Measurements from ENCODE around the gene TSPAN6.

Gene TSPAN6

DNA sequence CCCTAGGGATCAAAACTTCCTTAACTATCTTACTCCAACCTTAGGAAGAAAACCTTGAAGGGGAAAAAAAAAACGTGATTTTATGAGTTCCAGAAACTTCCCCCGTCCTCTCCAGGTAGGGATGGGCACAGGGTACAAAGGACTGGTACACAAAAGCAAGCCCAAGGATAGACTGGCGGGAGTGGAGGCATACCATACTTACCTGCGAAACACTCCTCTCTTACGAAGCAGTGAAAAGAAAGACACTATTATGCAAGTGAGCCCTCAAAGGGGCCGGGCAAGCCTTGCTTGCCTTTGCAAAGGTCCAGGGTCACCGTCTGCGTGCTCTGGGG is 651 bp downstream of the TSPAN6 start:
- H3K27ac Mint-ChIP-seq: no peak overlapping the region
- H3K4me3 Mint-ChIP-seq: no peak overlapping the region
- H3K36me3 Mint-ChIP-seq (ENCODE audit: low read depth): no peaks in the 10 kb centered on the region
- H3K4me1 Mint-ChIP-seq (ENCODE audit: low read depth): peaks cover 2% of the 10 kb centered on the region
- no peak for DNase-seq (ENCODE audit: low spot score)
- peaks cover 30% of the 10 kb centered on the region for H3K27me3 Mint-ChIP-seq (ENCODE audit: low read depth)
- no peaks in the 10 kb centered on the region for H3K9me3 Mint-ChIP-seq

DNA sequence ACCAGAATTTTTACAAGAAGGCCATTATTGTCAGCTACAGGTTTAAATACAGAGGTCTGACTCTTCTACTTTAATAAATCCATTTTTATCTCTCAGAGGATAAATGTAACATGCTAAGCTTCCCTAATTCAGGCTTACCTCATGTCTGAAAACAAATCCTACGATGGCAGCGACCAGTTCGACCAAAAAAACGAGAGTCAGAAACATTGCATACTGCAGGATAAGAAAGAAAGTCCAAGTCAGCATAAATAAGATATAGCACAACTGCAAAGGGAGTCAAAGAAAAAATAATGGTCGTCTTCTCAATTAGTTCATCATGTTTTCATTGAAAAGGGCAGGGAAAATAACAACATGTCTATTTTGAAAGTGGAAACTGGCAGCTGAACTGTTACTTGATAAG is 1.6 kb downstream of the TSPAN6 start:
- H3K4me3 Mint-ChIP-seq: no peak overlapping the region
- peaks cover 32% of the 10 kb centered on the region for H3K27me3 Mint-ChIP-seq (ENCODE audit: low read depth)
- H3K4me1 Mint-ChIP-seq (ENCODE audit: low read depth): peaks cover 2% of the 10 kb centered on the region
- H3K9me3 Mint-ChIP-seq: no peaks in the 10 kb centered on the region
- no peaks in the 10 kb centered on the region for H3K36me3 Mint-ChIP-seq (ENCODE audit: low read depth)
- H3K27ac Mint-ChIP-seq: no peak overlapping the region
- no peak for DNase-seq (ENCODE audit: low spot score)

DNA sequence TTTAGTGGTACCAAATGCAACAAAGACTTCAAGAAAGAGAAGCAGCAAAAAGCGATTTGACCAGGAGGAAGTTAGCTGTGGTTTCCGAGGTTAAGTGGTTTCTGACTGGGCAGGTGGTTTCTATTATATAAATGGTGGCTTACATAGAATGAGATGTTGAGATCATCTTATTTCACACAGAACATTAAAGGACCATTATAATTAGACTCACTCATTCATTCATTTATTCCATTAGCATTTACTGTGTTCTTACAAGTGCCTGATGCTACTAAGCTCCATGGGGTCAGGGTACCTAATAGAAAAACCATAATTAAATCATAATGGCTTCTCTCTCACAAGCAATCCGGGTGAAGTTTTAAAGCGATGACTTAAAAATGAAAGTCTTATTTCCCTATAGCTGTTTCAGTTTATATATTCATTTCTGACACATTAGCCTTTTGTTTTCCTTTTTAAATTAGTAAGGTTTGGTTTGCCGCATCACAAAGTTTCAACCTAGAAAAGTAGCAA is 10.6 kb downstream of the TSPAN6 start:
- Mint-ChIP-seq H3K4me3 (no peak overlapping the region), H3K27me3 (ENCODE audit: low read depth) (peaks cover 10% of the 10 kb centered on the region), H3K9me3 (no peaks in the 10 kb centered on the region), H3K4me1 (ENCODE audit: low read depth) (peaks cover 8% of the 10 kb centered on the region), H3K36me3 (ENCODE audit: low read depth) (no peaks in the 10 kb centered on the region), H3K27ac (no peak overlapping the region)
- DNase-seq (ENCODE audit: low spot score): peak; percentile 4

DNA sequence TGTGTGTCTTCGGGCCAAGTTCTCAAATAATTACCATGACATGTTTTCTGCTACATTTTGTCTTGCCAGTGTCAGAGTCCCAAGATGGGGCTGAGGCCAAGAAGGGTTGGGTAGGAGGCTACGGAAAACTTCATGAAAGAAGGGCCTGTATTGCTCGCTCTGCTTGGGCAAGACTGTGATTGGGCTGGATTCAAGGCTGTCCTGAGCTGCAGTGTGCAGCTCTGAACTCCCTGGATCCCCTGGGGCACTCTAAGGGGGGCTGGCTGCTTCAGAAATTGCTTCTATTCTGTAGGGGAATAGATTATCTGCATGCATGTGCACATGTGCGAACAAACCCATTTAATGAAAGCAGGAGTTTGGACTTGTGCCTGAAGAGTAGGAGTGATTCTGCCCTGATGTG is 13.6 kb downstream of the TSPAN6 start:
- Mint-ChIP-seq H3K9me3 (no peaks in the 10 kb centered on the region), H3K27me3 (ENCODE audit: low read depth) (peaks cover 9% of the 10 kb centered on the region), H3K36me3 (ENCODE audit: low read depth) (no peaks in the 10 kb centered on the region), H3K27ac (no peak overlapping the region), H3K4me3 (no peak overlapping the region), H3K4me1 (ENCODE audit: low read depth) (peaks cover 8% of the 10 kb centered on the region)
- DNase-seq (ENCODE audit: low spot score): no peak

DNA sequence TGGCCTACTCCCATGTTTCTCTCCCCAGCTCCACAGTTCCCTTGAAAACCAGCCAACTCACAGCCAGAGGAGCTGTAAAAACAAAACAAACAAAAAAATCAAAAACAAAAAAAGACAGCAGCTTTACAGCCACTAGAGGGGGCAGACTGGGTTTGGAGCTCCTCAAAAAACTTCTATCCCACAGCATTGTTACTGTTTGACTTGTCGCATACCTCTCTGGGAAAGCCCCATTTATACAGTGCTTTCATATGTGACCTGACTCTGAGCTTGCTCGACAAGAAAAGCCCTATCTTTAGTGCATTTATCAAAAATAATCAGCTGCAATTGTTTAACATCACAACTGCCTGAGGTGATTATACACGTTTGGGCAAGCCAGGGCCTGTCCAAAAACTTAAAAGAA is 21.6 kb downstream of the TSPAN6 start:
- Mint-ChIP-seq H3K27me3 (ENCODE audit: low read depth) (peaks cover 13% of the 10 kb centered on the region), H3K4me3 (no peak overlapping the region), H3K9me3 (no peaks in the 10 kb centered on the region), H3K27ac (no peak overlapping the region), H3K36me3 (ENCODE audit: low read depth) (no peaks in the 10 kb centered on the region), H3K4me1 (ENCODE audit: low read depth) (no peaks in the 10 kb centered on the region)
- DNase-seq (ENCODE audit: low spot score): peak; percentile 3

DNA sequence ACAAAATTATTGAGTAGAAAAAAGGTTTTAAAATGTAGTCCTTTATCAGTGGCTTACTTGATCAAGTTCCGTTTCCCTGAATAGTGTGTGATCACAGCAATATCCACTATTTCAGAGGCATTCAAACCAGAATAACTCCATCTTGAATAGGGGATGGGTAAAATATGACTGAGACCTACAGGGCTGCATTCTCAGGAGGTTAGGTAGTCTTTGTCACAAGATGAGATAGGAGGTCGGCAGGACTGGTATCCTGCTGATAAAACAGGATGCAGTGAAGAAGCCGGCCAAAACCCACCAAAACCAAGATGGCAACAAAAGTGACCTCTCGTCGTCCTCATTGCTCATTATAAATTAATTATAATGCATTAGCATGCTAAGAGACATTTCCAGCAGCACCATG is 24.7 kb downstream of the TSPAN6 start:
- Mint-ChIP-seq H3K27ac (no peak overlapping the region), H3K27me3 (ENCODE audit: low read depth) (peaks cover 7% of the 10 kb centered on the region), H3K4me1 (ENCODE audit: low read depth) (peaks cover under 1% of the 10 kb centered on the region), H3K36me3 (ENCODE audit: low read depth) (no peaks in the 10 kb centered on the region), H3K4me3 (no peak overlapping the region), H3K9me3 (no peaks in the 10 kb centered on the region)
- DNase-seq (ENCODE audit: low spot score): no peak

DNA sequence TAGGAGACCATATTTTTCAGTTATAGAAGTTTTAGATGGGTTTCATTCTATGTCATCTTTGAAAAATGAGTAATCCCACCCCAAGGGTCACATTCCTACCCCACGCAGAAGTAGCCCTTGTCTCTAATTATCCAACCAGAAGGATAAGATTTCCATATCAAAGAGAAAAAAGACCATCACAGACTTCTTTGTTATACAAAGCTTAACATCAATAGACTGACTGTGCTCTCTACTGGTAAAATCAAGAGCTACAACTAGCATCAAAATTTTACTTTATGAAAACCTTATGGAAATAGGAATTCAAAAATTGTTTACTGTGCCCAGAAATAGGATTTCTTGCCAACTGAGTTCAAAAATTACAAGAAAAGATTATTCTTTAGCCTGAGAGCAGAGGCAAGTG is 27.0 kb downstream of the TSPAN6 start:
- Mint-ChIP-seq H3K4me3 (no peak overlapping the region), H3K27ac (no peak overlapping the region), H3K27me3 (ENCODE audit: low read depth) (peaks cover 12% of the 10 kb centered on the region), H3K4me1 (ENCODE audit: low read depth) (peaks cover 3% of the 10 kb centered on the region), H3K9me3 (no peaks in the 10 kb centered on the region), H3K36me3 (ENCODE audit: low read depth) (no peaks in the 10 kb centered on the region)
- no peak for DNase-seq (ENCODE audit: low spot score)

DNA sequence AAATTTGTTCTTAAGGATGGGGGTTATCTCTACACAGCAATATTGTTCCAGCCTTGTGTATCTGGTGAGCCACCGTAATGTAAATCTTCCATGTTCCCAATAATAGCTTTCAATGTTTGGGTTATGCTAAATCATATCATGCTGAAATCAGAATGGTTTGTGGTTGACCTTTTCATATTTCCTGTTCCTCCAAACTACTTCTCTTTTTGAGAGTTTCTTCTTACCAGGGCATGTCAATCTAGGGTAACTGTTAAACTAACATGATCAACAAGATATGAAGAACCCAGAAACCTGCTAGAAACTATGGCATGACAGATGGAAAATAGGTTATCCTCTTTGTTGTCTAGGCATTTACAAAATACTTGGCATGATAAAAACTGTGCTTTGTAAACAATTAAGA is 29.9 kb downstream of the TSPAN6 start:
- peaks cover 3% of the 10 kb centered on the region for H3K4me1 Mint-ChIP-seq (ENCODE audit: low read depth)
- no peaks in the 10 kb centered on the region for H3K36me3 Mint-ChIP-seq (ENCODE audit: low read depth)
- no peaks in the 10 kb centered on the region for H3K9me3 Mint-ChIP-seq
- no peak overlapping the region for H3K27ac Mint-ChIP-seq
- H3K27me3 Mint-ChIP-seq (ENCODE audit: low read depth): peaks cover 5% of the 10 kb centered on the region
- H3K4me3 Mint-ChIP-seq: no peak overlapping the region
- no peak for DNase-seq (ENCODE audit: low spot score)

DNA sequence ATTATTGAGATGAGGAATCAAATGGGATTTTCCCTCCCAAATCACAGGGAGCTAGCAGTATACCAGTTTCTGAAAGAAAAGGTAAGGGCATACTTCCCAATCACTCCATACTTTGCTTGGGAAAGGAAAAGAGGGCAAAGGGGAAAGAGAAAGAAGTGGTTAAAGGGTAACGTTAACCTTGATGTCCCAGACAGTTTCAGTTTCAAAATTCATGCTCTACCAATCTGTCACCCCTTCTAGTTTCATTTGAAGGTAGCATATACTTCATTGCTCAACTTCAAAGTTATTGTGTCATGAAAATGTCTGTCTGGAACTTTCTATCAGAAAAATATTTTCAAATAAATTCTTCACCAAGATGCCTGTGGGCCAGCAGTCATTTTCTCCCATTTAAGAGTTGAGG is 35.8 kb downstream of the TSPAN6 start:
- Mint-ChIP-seq H3K4me1 (ENCODE audit: low read depth) (no peaks in the 10 kb centered on the region), H3K27me3 (ENCODE audit: low read depth) (peaks cover 4% of the 10 kb centered on the region), H3K27ac (no peak overlapping the region), H3K9me3 (no peaks in the 10 kb centered on the region), H3K36me3 (ENCODE audit: low read depth) (no peaks in the 10 kb centered on the region), H3K4me3 (no peak overlapping the region)
- DNase-seq (ENCODE audit: low spot score): no peak

DNA sequence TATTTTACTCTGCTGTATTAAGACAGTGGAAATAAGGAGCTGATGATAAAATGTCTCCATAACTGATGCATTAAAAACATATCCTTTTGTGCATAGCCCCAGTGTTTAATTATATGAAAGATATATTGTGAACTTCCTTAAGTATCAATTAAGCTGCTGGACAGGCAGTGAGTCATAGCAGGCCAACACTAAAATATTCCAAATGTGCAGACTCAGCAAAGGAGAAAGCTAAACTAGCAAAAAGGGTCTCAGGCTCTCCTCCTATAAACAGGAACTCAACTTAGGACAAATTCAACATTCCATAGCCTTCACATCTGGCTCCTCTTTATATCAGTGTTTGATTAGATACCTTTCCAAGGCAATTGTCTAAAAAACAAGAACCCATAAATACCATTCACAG is 36.3 kb downstream of the TSPAN6 start:
- Mint-ChIP-seq H3K36me3 (ENCODE audit: low read depth) (no peaks in the 10 kb centered on the region), H3K27ac (no peak overlapping the region), H3K4me3 (no peak overlapping the region), H3K4me1 (ENCODE audit: low read depth) (no peaks in the 10 kb centered on the region), H3K9me3 (no peaks in the 10 kb centered on the region), H3K27me3 (ENCODE audit: low read depth) (peaks cover 4% of the 10 kb centered on the region)
- no peak for DNase-seq (ENCODE audit: low spot score)

DNA sequence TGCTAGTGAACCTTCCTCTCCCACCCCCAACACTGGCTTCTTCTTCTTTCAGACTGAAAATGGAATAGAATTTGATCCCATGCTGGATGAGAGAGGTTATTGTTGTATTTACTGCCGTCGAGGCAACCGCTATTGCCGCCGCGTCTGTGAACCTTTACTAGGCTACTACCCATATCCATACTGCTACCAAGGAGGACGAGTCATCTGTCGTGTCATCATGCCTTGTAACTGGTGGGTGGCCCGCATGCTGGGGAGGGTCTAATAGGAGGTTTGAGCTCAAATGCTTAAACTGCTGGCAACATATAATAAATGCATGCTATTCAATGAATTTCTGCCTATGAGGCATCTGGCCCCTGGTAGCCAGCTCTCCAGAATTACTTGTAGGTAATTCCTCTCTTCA is 37.1 kb downstream of the TSPAN6 start:
- no peak for DNase-seq (ENCODE audit: low spot score)
- no peak overlapping the region for H3K27ac Mint-ChIP-seq
- peaks cover 2% of the 10 kb centered on the region for H3K27me3 Mint-ChIP-seq (ENCODE audit: low read depth)
- no peaks in the 10 kb centered on the region for H3K9me3 Mint-ChIP-seq
- H3K36me3 Mint-ChIP-seq (ENCODE audit: low read depth): no peaks in the 10 kb centered on the region
- no peaks in the 10 kb centered on the region for H3K4me1 Mint-ChIP-seq (ENCODE audit: low read depth)
- no peak overlapping the region for H3K4me3 Mint-ChIP-seq

DNA sequence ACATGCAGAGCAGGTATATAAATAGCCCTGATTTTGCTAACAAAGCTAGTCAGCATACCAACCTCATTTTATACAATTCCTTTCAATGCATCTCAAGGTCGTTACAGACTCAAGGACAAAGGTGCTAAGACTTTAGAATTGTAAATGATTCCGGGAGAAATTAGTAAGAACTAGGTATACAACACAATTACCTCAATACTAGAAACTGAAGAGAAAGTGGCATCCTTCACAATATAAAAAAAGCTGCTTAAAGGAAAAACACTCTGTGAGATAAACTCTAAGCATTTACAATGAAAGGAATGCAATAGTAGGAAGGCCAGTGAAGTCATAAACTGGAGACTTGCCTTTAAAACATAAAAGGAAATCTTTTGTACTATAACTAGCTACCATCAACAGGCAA is 40.0 kb downstream of the TSPAN6 start:
- H3K4me1 Mint-ChIP-seq (ENCODE audit: low read depth): no peaks in the 10 kb centered on the region
- no peaks in the 10 kb centered on the region for H3K36me3 Mint-ChIP-seq (ENCODE audit: low read depth)
- no peaks in the 10 kb centered on the region for H3K9me3 Mint-ChIP-seq
- peaks cover 2% of the 10 kb centered on the region for H3K27me3 Mint-ChIP-seq (ENCODE audit: low read depth)
- no peak overlapping the region for H3K4me3 Mint-ChIP-seq
- H3K27ac Mint-ChIP-seq: no peak overlapping the region
- DNase-seq (ENCODE audit: low spot score): no peak

DNA sequence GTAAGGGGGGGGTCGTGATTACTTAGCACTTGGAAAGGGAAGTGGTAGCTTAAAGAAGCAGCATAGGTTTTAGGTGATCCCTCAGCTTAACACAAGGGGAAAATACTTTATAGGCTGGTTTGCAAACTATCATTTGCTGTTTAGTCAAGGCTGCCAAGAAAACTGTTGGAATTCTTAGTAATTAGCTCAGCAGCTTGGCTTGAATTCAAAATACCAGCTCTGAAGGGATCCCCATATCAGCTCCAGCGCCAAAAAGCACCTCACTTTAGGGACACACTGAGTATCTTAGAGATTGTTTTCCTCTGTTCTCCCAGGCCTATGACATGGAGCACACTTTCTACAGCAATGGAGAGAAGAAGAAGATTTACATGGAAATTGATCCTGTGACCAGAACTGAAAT is 43.0 kb downstream of the TSPAN6 start:
- Mint-ChIP-seq H3K9me3 (no peaks in the 10 kb centered on the region), H3K27me3 (ENCODE audit: low read depth) (no peaks in the 10 kb centered on the region), H3K36me3 (ENCODE audit: low read depth) (no peaks in the 10 kb centered on the region), H3K27ac (no peak overlapping the region), H3K4me1 (ENCODE audit: low read depth) (no peaks in the 10 kb centered on the region), H3K4me3 (no peak overlapping the region)
- DNase-seq (ENCODE audit: low spot score): no peak

DNA sequence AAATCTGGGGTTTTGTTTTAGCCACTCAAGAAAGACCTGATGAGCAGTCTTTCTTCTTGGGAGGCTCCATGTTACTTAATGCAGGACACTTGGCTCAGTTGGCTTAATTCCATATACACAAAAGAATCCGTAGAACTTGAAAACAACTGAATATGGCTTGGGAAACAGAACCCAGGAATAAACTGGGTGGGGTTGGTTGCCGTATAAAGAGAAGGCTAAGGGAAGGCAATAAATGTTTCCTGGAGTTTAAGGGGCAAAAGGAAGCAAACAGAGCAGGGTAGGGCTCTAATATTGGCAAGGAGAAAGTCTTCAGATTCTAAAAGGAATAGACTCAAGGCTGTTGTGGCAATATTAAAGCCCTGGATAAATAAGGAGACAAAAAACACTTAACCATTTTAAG is 43.5 kb downstream of the TSPAN6 start:
- Mint-ChIP-seq H3K27me3 (ENCODE audit: low read depth) (peaks cover under 1% of the 10 kb centered on the region), H3K27ac (no peak overlapping the region), H3K36me3 (ENCODE audit: low read depth) (no peaks in the 10 kb centered on the region), H3K9me3 (no peaks in the 10 kb centered on the region), H3K4me3 (no peak overlapping the region), H3K4me1 (ENCODE audit: low read depth) (no peaks in the 10 kb centered on the region)
- no peak for DNase-seq (ENCODE audit: low spot score)

DNA sequence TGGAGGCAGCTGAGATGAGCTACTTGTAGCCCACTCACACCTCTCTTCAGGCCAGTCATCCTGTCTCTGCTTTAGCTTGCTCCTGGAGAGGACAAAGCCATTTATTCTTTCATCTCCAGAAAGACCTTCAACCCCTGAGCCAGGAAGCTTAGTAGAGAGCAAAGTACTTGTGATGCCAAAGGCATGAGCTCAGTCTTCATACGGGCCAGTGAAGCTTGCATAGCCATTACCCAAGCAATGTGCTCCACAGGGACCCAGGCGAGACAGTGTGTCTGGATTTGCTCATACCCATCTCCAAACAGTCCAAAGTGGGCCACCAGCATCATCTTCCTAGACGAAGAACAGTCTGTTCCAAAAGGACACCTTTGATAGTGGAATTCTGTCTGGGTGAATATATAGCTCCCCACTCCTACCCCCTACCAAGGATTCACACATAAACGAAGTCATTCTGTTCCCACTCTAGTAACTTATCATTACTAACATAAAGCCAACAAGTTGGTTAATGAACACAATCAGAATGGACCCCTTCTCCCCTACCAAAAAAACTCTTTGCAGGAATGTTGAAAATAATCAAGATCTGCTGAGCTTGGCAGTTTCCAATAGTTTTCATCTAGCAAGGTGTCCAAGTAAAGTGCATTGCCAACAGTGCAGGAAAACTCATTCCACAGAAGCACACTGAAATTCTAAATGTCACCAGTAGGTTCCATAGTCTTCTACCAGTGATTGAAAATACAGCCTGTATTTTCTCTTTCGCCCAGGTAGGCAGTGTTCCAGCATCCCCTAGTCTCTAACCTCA is 45.2 kb downstream of the TSPAN6 start:
- Mint-ChIP-seq H3K4me3 (no peak overlapping the region), H3K27me3 (ENCODE audit: low read depth) (peaks cover 2% of the 10 kb centered on the region), H3K4me1 (ENCODE audit: low read depth) (no peaks in the 10 kb centered on the region), H3K9me3 (no peaks in the 10 kb centered on the region), H3K36me3 (ENCODE audit: low read depth) (no peaks in the 10 kb centered on the region), H3K27ac (no peak overlapping the region)
- DNase-seq (ENCODE audit: low spot score): no peak

Data from T-helper 2 cell treated with Interferon-gamma antibody and Interleukin-4, amounts not matched to agents 5 μg/mL and 100 μg/mL, for 36 hours (primary cell).